ENCODE results near the gene CCDC85B.

The CCDC85B gene

DNA sequence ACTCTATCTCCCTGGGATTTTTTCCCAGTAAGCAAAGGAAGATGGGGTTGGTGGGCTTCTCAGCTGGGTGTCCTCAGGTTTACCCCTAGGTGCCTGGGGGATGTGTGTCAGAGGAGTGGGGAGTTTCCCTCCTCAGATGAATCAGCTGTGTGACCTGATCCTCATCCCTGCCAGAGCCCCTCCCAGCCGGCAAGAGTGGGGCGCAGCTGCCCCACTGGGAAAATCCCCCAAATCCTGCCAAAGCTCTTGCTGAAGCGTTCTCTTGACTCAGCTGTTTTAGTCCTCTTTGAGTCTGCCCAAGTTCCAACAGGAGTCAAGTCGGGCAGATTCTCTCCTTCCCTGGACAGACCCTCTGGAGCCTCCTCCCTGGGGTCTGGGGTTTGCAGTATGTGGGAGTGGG, 22.4 kb downstream of the CCDC85B start:
- peak; percentile 72 for DNase-seq

GRCh38 chr11:65915101-65915820, 24.8 kb downstream of the CCDC85B start:
- DNase-seq = no peak

GRCh38 chr11:65915821-65916251, 25.4 kb downstream of the CCDC85B start:
- peak; percentile 99 for DNase-seq

- DNase-seq = no peak
Observed at GRCh38 chr11:65916391-65916790, 25.9 kb downstream of the CCDC85B start.

GRCh38 chr11:65917077-65917433, 26.6 kb downstream of the CCDC85B start:
- no peak for DNase-seq

GRCh38 chr11:65917434-65918210, 27.1 kb downstream of the CCDC85B start:
- DNase-seq = no peak

DNA sequence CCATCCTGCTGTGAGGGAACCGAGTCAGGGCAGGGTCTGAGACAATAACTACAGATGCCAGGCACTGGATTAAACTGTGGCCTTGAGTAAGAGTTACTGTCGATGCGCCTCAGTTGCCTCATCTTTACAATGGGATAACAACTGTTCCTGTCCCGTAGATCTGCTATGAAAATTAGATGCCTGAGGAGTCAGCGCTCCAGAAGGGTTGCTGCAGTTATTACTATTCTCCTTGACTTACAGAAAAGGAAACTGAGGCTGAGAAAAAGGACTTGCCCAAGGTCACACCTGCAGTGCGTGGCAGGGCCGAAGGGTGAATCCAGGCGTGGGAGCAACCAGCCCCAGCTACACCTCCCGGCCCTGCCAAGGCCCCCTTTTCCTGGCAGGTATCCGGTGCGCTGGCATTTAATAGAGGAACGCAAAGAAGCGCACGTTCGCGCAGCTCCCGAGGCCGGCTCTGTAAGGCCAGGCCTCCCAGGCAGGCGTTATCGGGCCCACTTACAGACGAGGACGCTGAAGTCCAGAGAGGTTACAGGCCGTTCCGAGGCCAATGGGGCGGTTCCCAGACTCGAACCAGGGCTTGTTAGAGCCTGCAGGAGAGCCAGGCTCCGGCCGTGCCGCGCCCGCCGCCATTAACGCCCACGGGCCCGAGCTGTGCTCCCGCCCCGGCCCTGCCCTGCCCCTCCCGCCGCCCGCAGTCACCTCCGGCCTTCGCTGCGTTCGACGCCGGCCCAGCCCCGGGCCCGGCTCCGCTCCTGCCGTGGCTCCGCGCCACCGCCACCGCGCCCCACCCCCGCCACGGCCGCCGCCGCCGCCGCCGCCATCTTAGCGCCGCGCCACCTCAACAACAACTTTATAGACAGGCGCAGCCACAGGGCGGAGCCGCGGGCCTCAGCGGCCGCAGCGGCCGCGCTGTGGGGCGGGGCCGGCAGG, 28.0 kb downstream of the CCDC85B start, which contains the start of gene C11orf68:
TSS of gene C11orf68 (minus strand) at position 852 of the 930 bp plus-strand sequence. CDS start at position 821, 31 bp downstream.
- no peak for DNase-seq

GRCh38 chr11:65919141-65919572, 28.7 kb downstream of the CCDC85B start, which contains the start of gene DRAP1:
DRAP1 (plus strand) TSS chr11:65919426; CDS start chr11:65919502, 76 bp downstream.
- peak; percentile 99 for DNase-seq

GRCh38 chr11:65919573-65920371, 29.3 kb downstream of the CCDC85B start:
- DNase-seq = no peak

GRCh38 chr11:65920372-65920802, 29.9 kb downstream of the CCDC85B start:
- no peak for DNase-seq

DNA sequence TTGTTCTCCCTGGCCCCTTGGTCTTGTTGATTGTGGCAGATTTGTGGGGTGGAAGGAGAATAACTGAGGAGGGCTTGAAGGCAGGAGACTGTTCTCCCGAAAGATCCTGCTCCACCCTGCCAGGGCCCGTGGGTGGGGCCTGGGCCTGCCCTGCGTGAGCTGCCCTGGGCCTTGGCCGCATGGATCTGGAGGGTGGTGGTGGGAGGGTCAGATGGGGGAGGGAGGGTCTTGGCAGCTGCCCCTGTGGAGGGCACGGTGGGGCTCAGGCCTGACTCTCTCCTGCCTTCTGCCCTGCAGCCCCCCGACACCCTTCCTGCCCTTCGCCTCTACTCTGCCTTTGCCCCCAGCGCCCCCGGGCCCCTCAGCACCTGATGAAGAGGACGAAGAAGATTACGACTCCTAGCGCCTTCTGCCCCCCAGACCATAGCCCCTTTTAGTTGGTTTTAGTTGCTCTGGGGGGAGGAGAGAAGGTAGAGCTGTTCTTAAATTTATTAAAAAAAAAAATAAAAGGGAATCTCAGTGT, 30.6 kb downstream of the CCDC85B start:
- DNase-seq = no peak

GRCh38 chr11:65921876-65922275, 31.4 kb downstream of the CCDC85B start:
- DNase-seq = no peak

GRCh38 chr11:65922565-65922964, 32.1 kb downstream of the CCDC85B start:
- DNase-seq = no peak

- no peak for DNase-seq
Observed at GRCh38 chr11:65925397-65925796, 34.9 kb downstream of the CCDC85B start.

- DNase-seq = no peak
Observed at GRCh38 chr11:65927904-65928397, 37.5 kb downstream of the CCDC85B start.

- no peak for DNase-seq
Observed at GRCh38 chr11:65928667-65929066, 38.2 kb downstream of the CCDC85B start.

DNA sequence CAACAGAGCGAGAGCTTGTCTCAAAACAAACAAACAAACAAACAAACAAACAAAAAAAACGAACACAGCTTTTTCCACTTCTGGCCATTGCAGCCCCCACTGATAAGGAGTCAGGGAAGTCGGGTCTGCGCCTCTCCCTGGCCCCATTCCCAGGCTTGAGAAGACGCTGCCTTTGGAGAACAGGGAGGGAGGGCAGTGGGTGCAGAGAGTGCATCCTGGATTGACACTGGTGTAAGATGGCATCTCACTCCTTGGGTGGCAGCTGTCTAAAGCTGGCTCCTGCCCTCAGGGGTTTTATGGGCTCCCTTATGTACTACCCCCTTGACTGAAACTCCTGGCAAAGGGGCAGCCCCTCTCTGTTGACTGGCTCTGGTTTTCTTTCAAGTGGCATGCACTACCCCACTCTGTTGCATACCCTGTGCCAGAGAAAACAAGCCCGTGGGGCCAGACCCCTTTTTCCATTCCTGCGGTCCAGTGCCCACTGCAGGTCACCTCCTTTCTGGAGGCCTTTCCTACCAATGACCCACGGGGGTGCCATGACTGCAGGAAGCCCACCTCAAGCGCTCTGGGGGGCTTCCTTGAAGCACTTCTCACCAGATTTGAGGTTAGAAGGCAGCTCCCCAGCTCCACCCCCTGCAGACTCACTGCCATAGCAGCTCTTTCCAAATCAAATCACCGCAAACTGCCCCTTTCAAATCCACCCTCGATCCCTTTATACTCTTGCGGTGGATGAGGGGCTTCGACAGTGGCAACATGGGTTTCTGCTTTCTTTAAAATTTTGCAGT, 41.5 kb downstream of the CCDC85B start:
- no peak for DNase-seq

- peak; percentile 44 for DNase-seq
Observed at GRCh38 chr11:65932558-65932919, 42.1 kb downstream of the CCDC85B start.

DNA sequence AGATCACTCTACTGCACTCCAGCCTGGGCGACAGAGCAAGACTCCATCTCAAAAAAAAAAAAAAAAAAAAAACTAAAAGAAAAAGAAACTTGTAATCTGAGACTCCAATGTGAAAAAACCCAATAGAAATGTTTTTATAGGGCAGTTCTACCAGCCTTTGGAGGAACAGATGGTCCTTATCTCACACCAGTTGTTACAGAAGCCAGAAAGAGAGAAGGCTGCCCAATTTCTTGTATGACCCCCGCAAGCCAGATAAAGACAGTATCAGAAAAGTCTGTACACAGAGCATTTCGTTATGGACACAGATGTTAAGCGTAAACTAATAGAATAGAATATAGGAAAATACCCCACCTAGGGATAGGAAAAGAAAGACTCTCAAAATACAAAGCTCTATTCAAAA, 43.5 kb downstream of the CCDC85B start:
- no peak for DNase-seq

DNA sequence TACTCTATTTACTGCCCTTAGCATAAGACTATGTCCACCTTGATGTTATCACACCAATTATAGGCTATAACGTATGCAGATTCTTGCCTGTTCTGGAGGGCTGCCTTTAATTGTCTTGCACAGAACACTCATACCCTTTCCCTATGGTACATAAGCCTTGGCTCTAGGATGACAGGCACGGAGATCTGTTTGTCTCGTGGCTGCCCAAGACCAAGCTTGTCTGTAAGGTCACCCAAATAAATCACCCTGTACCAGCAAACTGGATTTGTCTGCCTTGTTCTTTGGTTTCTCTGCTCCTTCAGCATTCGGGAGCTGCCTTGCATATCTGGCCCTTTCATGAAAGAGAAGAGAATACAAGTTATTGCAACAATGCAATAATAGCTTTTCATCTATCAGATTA, 47.3 kb downstream of the CCDC85B start:
- DNase-seq = no peak
